HCT116 (cell line): ENCODE results near the gene RAP1GAP2. TPM values are rescaled to one million over a fixed set of nuclear protein-coding genes. Genes with fewer than 3 reads are reported as not detected.

Source experiments
- ATAC-seq: fragments of 200-7000 bp; cut with Tn5 transposase; 2 replicates; pipeline ENCODE4 v1.9.1; 2020; ENCODE audit warnings: mild to moderate bottlenecking, moderate library complexity
- BruUV-seq: library from RNA; stranded (reverse); fragments of 400-500 nt; replicated peaks from 2 replicates; lab custom pipeline; 2021; lab: Mats Ljungman, UMichigan
- CTCF ChIA-PET: fragments of 300-600 bp; sonication (Branson Sonifier 250); formaldehyde crosslinking; loops from one replicate; lab custom pipeline; 2021; ENCODE audit warnings: antibody characterized with exemption; lab: Charles Lee
- POLR2A ChIA-PET: fragments of 300-600, 350-600 bp; sonication (Branson Sonifier 250); formaldehyde crosslinking; loops from one replicate; lab custom pipeline; 2021; ENCODE audit warnings: antibody characterized with exemption; lab: Charles Lee
- RAD21 ChIA-PET, 2 experiments: fragments of 300-600 bp; sonication (Branson Sonifier 250); formaldehyde crosslinking; loops; one replicate each; lab custom pipeline; 2023; ENCODE audit warnings: low total read pairs in 2 of 2; ENCODE audit not compliant: uncharacterized antibody in 2 of 2, unreplicated experiment in 2 of 2, low non-redundant PET in 1 of 2; lab: Charles Lee
- DNase-seq: peaks from one replicate; pipeline ENCODE4 v3.0.0-alpha.2; 2010; ENCODE audit warnings: low read depth, low spot score
- H2AFZ ChIP-seq: fragments of 200-600 bp; shearing (Covaris generic), sonication (generic); 2 replicates; pipeline ENCODE4 v1.6.1; 2017; ENCODE audit warnings: low read depth, mixed run types, mixed read lengths, antibody characterized with exemption, low read length; ENCODE audit not compliant: poor library complexity, severe bottlenecking
- H3K27ac ChIP-seq: 2 replicates; pipeline ENCODE4 v1.5.1; 2012; ENCODE audit warnings: low read depth, low read length
- H3K27me3 ChIP-seq: fragments of 200-600 bp; sonication (generic); 2 replicates; pipeline ENCODE4 v1.6.1; 2016; ENCODE audit warnings: mixed run types, low read length, mixed read lengths; ENCODE audit not compliant: insufficient read depth
- H3K36me3 ChIP-seq, 2 experiments: fragments of 200-500 bp in 1 of 2; fragments of 200-600 bp in 1 of 2; sonication (Bioruptor generic) in 1 of 2; sonication (generic) in 1 of 2; 2 replicates each; pipeline versions ENCODE4 v1.5.1 to v1.6.1; 2014 to 2016; ENCODE audit warnings: low read length in 2 of 2, inconsistent platforms in 1 of 2, mixed read lengths in 1 of 2, mixed run types in 1 of 2; ENCODE audit not compliant: insufficient read depth in 2 of 2, control insufficient read depth in 1 of 2
- H3K4me1 ChIP-seq, 2 experiments: fragments of 200-600 bp in 1 of 2; sonication (generic) in 1 of 2; 2 replicates each; pipeline versions ENCODE4 v1.5.1 to v1.6.1; 2012 to 2017; ENCODE audit warnings: low read length in 2 of 2, inconsistent platforms in 1 of 2, mild to moderate bottlenecking in 1 of 2, mixed read lengths in 1 of 2, mixed run types in 1 of 2, moderate library complexity in 1 of 2; ENCODE audit not compliant: insufficient read depth in 2 of 2, control insufficient read depth in 1 of 2
- H3K4me2 ChIP-seq: fragments of 200-600 bp; sonication (generic); 2 replicates; pipeline ENCODE4 v1.6.1; 2017; ENCODE audit warnings: mixed run types, low read length, mixed read lengths
- H3K4me3 ChIP-seq, 2 experiments: fragments of 200-600 bp in 1 of 2; sonication (generic) in 1 of 2; replicated peaks in 1 of 2; 2 replicates each; pipeline ENCODE4 v1.5.1; 2011 to 2016; ENCODE audit warnings: low read length in 2 of 2, control low read depth in 1 of 2, low read depth in 1 of 2, mild to moderate bottlenecking in 1 of 2, mixed read lengths in 1 of 2, mixed run types in 1 of 2
- H3K79me2 ChIP-seq: fragments of 200-600 bp; sonication (generic); 2 replicates; pipeline ENCODE4 v1.6.1; 2017; ENCODE audit warnings: mild to moderate bottlenecking, mixed run types, low read length, moderate library complexity, mixed read lengths; ENCODE audit not compliant: insufficient read depth
- H3K9ac ChIP-seq: fragments of 200-600 bp; sonication (generic); 2 replicates; pipeline ENCODE4 v1.6.1; 2016; ENCODE audit warnings: low read length, mixed read lengths
- H3K9me2 ChIP-seq: fragments of 200-600 bp; sonication (generic), shearing (Covaris generic); 2 replicates; pipeline ENCODE4 v1.6.1; 2017; ENCODE audit warnings: mixed run types, mild to moderate bottlenecking, moderate library complexity; ENCODE audit not compliant: insufficient read depth
- H3K9me3 ChIP-seq, 2 experiments: fragments of 200-500 bp in 1 of 2; fragments of 200-600 bp in 1 of 2; sonication (Bioruptor generic) in 1 of 2; sonication (generic) in 1 of 2; 2 replicates each; pipeline ENCODE4 v1.6.1; 2014 to 2017; ENCODE audit warnings: low read length in 2 of 2, mixed read lengths in 2 of 2, inconsistent platforms in 1 of 2, low read depth in 1 of 2, mild to moderate bottlenecking in 1 of 2, mixed run types in 1 of 2, moderate library complexity in 1 of 2; ENCODE audit not compliant: control insufficient read depth in 1 of 2, insufficient read depth in 1 of 2
- H4K20me1 ChIP-seq: fragments of 200-600 bp; sonication (generic), shearing (Covaris generic); 2 replicates; pipeline ENCODE4 v1.6.1; 2017; ENCODE audit warnings: mixed run types, mild to moderate bottlenecking, moderate library complexity; ENCODE audit not compliant: insufficient read depth
- CEBPB ChIP-seq: IDR thresholded peaks from 2 replicates; pipeline ENCODE4 v1.6.1; 2012; ENCODE audit warnings: low read depth
- ELF1 ChIP-seq: IDR thresholded peaks from 2 replicates; pipeline ENCODE4 v1.6.1; 2012; ENCODE audit warnings: low read depth, borderline replicate concordance
- EZH2phosphoT487 ChIP-seq: fragments of 200-600 bp; IDR thresholded peaks from 2 replicates; pipeline ENCODE4 v1.6.1; 2018; ENCODE audit warnings: antibody characterized with exemption, borderline replicate concordance
- FOSL1 ChIP-seq: IDR thresholded peaks from 2 replicates; pipeline ENCODE4 v1.6.1; 2012; ENCODE audit warnings: low read depth
- POLR2AphosphoS5 ChIP-seq: IDR thresholded peaks from 2 replicates; pipeline ENCODE4 v1.6.1; 2011; ENCODE audit warnings: mild to moderate bottlenecking, low read depth, low read length, moderate library complexity
- RAD21 ChIP-seq: IDR thresholded peaks from 2 replicates; pipeline ENCODE4 v1.6.1; 2012; ENCODE audit warnings: low read depth, mild to moderate bottlenecking
- SIN3A ChIP-seq: IDR thresholded peaks from 2 replicates; pipeline ENCODE4 v1.6.1; 2012; ENCODE audit warnings: low read depth
- SP1 ChIP-seq: IDR thresholded peaks from 2 replicates; pipeline ENCODE4 v1.6.1; 2012; ENCODE audit warnings: low read depth
- SRF ChIP-seq: IDR thresholded peaks from 2 replicates; pipeline ENCODE4 v1.6.1; 2012; ENCODE audit warnings: low read depth
- YY1 ChIP-seq: IDR thresholded peaks from 2 replicates; pipeline ENCODE4 v1.6.1; 2011; ENCODE audit warnings: low read length, low read depth, moderate library complexity, mild to moderate bottlenecking; ENCODE audit not compliant: insufficient replicate concordance; ENCODE audit errors: extremely low read depth
- intact Hi-C: fragments of 100-400 bp; cut with micrococcal nuclease; formaldehyde crosslinking; loops from 2 replicates; pipeline ENCODE4 v1.10.0; 2022
- total RNA-seq: library from RNA; stranded (reverse); gene quantifications from one replicate; pipeline ENCODE4 v1.2.1, GENCODE V29; 2021; ENCODE audit not compliant: unreplicated experiment
- TF ChIP-seq, protein P1 (sequence below): IDR thresholded peaks from 2 replicates; pipeline ENCODE4 v1.6.1; 2012
- TF ChIP-seq, protein P2 (sequence below): IDR thresholded peaks from 2 replicates; pipeline ENCODE4 v1.6.1; 2012
- TF ChIP-seq, protein P3 (sequence below): IDR thresholded peaks from 2 replicates; pipeline ENCODE4 v1.6.1; 2011; ENCODE audit warnings: mild to moderate bottlenecking, low read length, moderate library complexity; ENCODE audit not compliant: insufficient replicate concordance; ENCODE audit errors: extremely low read depth
- TF ChIP-seq, protein P4 (sequence below): IDR thresholded peaks from 2 replicates; pipeline ENCODE4 v1.6.1; 2012; ENCODE audit warnings: low read depth

Gene RAP1GAP2
- total RNA-seq, 1 experiment from 2014 or later = 54.6 TPM

DNA sequence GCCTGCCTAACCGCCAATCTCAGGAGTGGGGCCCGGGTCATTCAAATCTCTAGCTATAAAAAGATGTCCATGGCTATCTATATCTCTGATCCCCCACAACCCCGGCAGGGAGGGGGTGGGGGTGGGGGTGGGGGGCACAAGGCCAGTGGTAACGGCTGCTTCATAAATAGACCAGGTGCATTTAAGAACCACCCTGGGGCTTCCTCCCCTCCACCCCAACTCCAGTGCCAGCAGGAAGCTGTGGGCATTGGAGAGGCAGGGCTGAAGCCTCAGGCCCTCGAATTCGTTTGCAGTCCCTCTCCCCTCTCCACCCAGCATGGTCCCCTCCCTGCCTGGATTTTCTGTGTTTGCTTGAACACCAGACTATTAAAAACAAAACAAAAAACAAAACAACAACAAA is 56.0 kb downstream of the RAP1GAP2 start:
- Histone ChIP-seq H3K9me3 (no peaks in the 10 kb centered on the region), H3K4me3 (no peak overlapping the region), H3K9ac (no peak overlapping the region), H2AFZ (no peak overlapping the region), H3K4me1 (peaks cover 9 to 26% of the 10 kb centered on the region in 2 experiments), H3K27ac (no peak overlapping the region), H3K27me3 (no peaks in the 10 kb centered on the region), H3K79me2 (peaks cover 5% of the 10 kb centered on the region; the same call in 1 of the 2 replicates), H3K4me2 (no peak overlapping the region), H3K9me2 (no peaks in the 10 kb centered on the region), H4K20me1 (no peaks in the 10 kb centered on the region)
- ChIA-PET CTCF (no interaction called here), POLR2A (no interaction called here), RAD21 (interaction anchor here (0.6 kb wide), 3 partner anchors 10 to 152 kb away, joined by 4 to 5 read pairs (median 5); no protein-coding TSS in a partner anchor)
- DNase-seq (no peak), ATAC-seq (no peak)
- no TSS peak for BruUV-seq
- intact Hi-C loops = no loop called here
- TF ChIP-seq POLR2AphosphoS5 (no peak), ELF1 (no peak), SP1 (no peak), CEBPB (no peak), SIN3A (no peak), EZH2phosphoT487 (no peak), FOSL1 (no peak), RAD21 (no peak), SRF (no peak), YY1 (no peak)
- TF ChIP-seq, protein P1, sequence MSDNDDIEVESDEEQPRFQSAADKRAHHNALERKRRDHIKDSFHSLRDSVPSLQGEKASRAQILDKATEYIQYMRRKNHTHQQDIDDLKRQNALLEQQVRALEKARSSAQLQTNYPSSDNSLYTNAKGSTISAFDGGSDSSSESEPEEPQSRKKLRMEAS = no peak
- TF ChIP-seq, protein P2, sequence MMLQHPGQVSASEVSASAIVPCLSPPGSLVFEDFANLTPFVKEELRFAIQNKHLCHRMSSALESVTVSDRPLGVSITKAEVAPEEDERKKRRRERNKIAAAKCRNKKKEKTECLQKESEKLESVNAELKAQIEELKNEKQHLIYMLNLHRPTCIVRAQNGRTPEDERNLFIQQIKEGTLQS = no peak
- TF ChIP-seq, protein P3, sequence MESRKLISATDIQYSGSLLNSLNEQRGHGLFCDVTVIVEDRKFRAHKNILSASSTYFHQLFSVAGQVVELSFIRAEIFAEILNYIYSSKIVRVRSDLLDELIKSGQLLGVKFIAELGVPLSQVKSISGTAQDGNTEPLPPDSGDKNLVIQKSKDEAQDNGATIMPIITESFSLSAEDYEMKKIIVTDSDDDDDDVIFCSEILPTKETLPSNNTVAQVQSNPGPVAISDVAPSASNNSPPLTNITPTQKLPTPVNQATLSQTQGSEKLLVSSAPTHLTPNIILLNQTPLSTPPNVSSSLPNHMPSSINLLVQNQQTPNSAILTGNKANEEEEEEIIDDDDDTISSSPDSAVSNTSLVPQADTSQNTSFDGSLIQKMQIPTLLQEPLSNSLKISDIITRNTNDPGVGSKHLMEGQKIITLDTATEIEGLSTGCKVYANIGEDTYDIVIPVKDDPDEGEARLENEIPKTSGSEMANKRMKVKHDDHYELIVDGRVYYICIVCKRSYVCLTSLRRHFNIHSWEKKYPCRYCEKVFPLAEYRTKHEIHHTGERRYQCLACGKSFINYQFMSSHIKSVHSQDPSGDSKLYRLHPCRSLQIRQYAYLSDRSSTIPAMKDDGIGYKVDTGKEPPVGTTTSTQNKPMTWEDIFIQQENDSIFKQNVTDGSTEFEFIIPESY = no peak
- TF ChIP-seq, protein P4, sequence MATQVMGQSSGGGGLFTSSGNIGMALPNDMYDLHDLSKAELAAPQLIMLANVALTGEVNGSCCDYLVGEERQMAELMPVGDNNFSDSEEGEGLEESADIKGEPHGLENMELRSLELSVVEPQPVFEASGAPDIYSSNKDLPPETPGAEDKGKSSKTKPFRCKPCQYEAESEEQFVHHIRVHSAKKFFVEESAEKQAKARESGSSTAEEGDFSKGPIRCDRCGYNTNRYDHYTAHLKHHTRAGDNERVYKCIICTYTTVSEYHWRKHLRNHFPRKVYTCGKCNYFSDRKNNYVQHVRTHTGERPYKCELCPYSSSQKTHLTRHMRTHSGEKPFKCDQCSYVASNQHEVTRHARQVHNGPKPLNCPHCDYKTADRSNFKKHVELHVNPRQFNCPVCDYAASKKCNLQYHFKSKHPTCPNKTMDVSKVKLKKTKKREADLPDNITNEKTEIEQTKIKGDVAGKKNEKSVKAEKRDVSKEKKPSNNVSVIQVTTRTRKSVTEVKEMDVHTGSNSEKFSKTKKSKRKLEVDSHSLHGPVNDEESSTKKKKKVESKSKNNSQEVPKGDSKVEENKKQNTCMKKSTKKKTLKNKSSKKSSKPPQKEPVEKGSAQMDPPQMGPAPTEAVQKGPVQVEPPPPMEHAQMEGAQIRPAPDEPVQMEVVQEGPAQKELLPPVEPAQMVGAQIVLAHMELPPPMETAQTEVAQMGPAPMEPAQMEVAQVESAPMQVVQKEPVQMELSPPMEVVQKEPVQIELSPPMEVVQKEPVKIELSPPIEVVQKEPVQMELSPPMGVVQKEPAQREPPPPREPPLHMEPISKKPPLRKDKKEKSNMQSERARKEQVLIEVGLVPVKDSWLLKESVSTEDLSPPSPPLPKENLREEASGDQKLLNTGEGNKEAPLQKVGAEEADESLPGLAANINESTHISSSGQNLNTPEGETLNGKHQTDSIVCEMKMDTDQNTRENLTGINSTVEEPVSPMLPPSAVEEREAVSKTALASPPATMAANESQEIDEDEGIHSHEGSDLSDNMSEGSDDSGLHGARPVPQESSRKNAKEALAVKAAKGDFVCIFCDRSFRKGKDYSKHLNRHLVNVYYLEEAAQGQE = no peak
- TF ChIP-seq, all 23 proteins: peak for 0
- no peaks in the 10 kb centered on the region for H3K36me3 ChIP-seq
